Body of pancreas (tissue), 4 donors: ENCODE data around the gene COX4I2. TPM values are rescaled to one million over a fixed set of nuclear protein-coding genes. Genes with fewer than 3 reads are reported as not detected.
A peak's percentile ranks its signal among the peaks of the same experiment; 100 is the strongest.

Source experiments
- ATAC-seq: fragments of 150-250 bp; one replicate; pipeline ENCODE4 v1.9.1; 2016
- DNase-seq, 4 donors: peaks; one replicate each; pipeline ENCODE4 v3.0.0-alpha.2; 2019
- H3K27ac ChIP-seq, 4 donors: fragments of 200-600 bp; sonication (generic); 1 replicate in 3 of 4; 2 replicates in 1 of 4; pipeline versions ENCODE4 v1.5.1 to v1.6.1; 2016 to 2019; ENCODE audit warnings: mild to moderate bottlenecking in 1 of 4, mixed read lengths in 1 of 4, moderate library complexity in 1 of 4
- H3K27me3 ChIP-seq, 2 donors: fragments of 200-600 bp; sonication (generic); one replicate each; pipeline ENCODE4 v1.6.0; 2016; ENCODE audit warnings: mild to moderate bottlenecking in 1 of 2
- H3K36me3 ChIP-seq, 2 donors: fragments of 200-600 bp; sonication (generic); replicated peaks in 1 of 2; 2 replicates each; pipeline ENCODE4 v1.5.1; 2016; ENCODE audit warnings: low read depth in 2 of 2; ENCODE audit not compliant: insufficient read depth in 1 of 2
- H3K4me1 ChIP-seq: fragments of 200-600 bp; sonication (generic); one replicate; pipeline ENCODE4 v1.6.0; 2016
- H3K4me3 ChIP-seq, 2 donors: fragments of 200-600 bp; sonication (generic); 1 replicate in 1 of 2; 2 replicates in 1 of 2; pipeline ENCODE4 v1.5.1; 2016 to 2019
- H3K9me3 ChIP-seq, 3 donors: fragments of 200-600 bp; sonication (generic); 1 replicate in 2 of 3; 2 replicates in 1 of 3; pipeline ENCODE4 v1.5.1; 2016
- POLR2A ChIP-seq, 3 donors: fragments of 450-650 bp; IDR thresholded peaks; one replicate each; pipeline ENCODE4 v1.6.1; 2016; ENCODE audit warnings: antibody characterized with exemption in 3 of 3, mild to moderate bottlenecking in 2 of 3
- WGBS, 2 donors: methylation state at CpG; one replicate each; pipeline ENCODE4 v1.1.5; 2017; 5-methylcytosine and 5-hydroxymethylcytosine counted together
- intact Hi-C: fragments of 100-400 bp; cut with DNase I; formaldehyde crosslinking; loops from one replicate; pipeline ENCODE4 v1.15.1; 2023
- total RNA-seq, 2 donors: library from RNA; depleted of rRNA; stranded (reverse); fragments of >200 nt; gene quantifications; one replicate each; pipeline ENCODE4 v1.1.0, GENCODE V29; 2016
- TF ChIP-seq, protein P1 (sequence below), 7 experiments: fragments of 450-650 bp in 4 of 7; fragments of 200-600 bp in 3 of 7; sonication (generic) in 3 of 7; IDR thresholded peaks; one replicate each; pipeline ENCODE4 v1.5.1; 2016 to 2019; ENCODE audit warnings: antibody characterized with exemption in 7 of 7

The COX4I2 gene
- total RNA-seq, 2 donors from 2014 or later: not detected

GRCh38 chr20:31680286-31681127 is 42.8 kb downstream of the COX4I2 start:
- TF ChIP-seq, protein P1, sequence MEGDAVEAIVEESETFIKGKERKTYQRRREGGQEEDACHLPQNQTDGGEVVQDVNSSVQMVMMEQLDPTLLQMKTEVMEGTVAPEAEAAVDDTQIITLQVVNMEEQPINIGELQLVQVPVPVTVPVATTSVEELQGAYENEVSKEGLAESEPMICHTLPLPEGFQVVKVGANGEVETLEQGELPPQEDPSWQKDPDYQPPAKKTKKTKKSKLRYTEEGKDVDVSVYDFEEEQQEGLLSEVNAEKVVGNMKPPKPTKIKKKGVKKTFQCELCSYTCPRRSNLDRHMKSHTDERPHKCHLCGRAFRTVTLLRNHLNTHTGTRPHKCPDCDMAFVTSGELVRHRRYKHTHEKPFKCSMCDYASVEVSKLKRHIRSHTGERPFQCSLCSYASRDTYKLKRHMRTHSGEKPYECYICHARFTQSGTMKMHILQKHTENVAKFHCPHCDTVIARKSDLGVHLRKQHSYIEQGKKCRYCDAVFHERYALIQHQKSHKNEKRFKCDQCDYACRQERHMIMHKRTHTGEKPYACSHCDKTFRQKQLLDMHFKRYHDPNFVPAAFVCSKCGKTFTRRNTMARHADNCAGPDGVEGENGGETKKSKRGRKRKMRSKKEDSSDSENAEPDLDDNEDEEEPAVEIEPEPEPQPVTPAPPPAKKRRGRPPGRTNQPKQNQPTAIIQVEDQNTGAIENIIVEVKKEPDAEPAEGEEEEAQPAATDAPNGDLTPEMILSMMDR (IDR thresholded peaks at IDR 0.05): no peak
- no peak for TF ChIP-seq POLR2A (IDR thresholded peaks at IDR 0.05)
- Histone ChIP-seq H3K4me1 (peaks cover 68% of the 10 kb centered on the region), H3K27ac (peak overlapping the region in 1 of 4 donors; percentile 9)

GRCh38 chr20:31681128-31681727 is 43.5 kb downstream of the COX4I2 start:
- Histone ChIP-seq H3K4me1 (peaks cover 67% of the 10 kb centered on the region), H3K27ac (no peak overlapping the region), H3K27me3 (no peaks in the 10 kb centered on the region), H3K9me3 (no peaks in the 10 kb centered on the region), H3K4me3 (no peak overlapping the region), H3K36me3 (no peaks in the 10 kb centered on the region)
- no peak for TF ChIP-seq POLR2A (IDR thresholded peaks at IDR 0.05)
- TF ChIP-seq, protein P1 (IDR thresholded peaks at IDR 0.05): no peak
- intact Hi-C loops: no loop called here
- DNase-seq (no peak), ATAC-seq (no peak)
- 78 to 86% methylated on average over 7 of the region's 7 CpGs for WGBS, 2 donors

More at GRCh38 chr20:31680286-31681127, 42.8 kb downstream of the COX4I2 start:
- H3K27me3 ChIP-seq: no peaks in the 10 kb centered on the region
- intact Hi-C loops: no loop called here
- no peak overlapping the region for H3K4me3 ChIP-seq
- no peak for DNase-seq
- no peak for ATAC-seq
- H3K36me3 ChIP-seq: no peaks in the 10 kb centered on the region
- no peaks in the 10 kb centered on the region for H3K9me3 ChIP-seq
- WGBS, 2 donors: 74 to 82% methylated on average over 7 of the region's 7 CpGs

DNA sequence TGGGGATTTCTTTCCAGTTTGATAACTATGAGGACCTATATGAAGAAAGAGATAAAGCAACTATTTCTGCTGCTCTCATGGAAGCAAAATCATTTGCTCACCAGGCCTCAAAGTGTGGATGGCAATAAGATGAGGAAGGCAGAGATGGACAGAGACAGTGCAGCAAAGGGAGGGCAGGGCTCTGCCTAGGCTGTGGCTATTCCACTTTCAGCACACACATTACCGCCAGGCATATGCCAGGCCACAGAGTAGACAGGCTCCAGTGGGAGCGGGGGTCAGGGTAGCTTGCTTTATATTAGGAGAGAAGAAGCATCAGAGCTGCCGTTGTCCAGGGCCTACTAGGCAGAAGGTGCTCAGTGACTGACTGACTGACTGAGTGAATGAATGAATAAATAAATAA is 44.1 kb downstream of the COX4I2 start:
- Histone ChIP-seq H3K36me3 (no peaks in the 10 kb centered on the region), H3K27ac (no peak overlapping the region), H3K9me3 (no peaks in the 10 kb centered on the region), H3K27me3 (no peaks in the 10 kb centered on the region), H3K4me3 (no peak overlapping the region), H3K4me1 (peaks cover 65% of the 10 kb centered on the region)
- TF ChIP-seq POLR2A (IDR thresholded peaks at IDR 0.05): no peak
- TF ChIP-seq, protein P1 (IDR thresholded peaks at IDR 0.05): no peak
- WGBS, 2 donors: 88 to 92% methylated on average over 3 of the region's 3 CpGs
- intact Hi-C loops: no loop called here
- DNase-seq (no peak), ATAC-seq (no peak)

DNA sequence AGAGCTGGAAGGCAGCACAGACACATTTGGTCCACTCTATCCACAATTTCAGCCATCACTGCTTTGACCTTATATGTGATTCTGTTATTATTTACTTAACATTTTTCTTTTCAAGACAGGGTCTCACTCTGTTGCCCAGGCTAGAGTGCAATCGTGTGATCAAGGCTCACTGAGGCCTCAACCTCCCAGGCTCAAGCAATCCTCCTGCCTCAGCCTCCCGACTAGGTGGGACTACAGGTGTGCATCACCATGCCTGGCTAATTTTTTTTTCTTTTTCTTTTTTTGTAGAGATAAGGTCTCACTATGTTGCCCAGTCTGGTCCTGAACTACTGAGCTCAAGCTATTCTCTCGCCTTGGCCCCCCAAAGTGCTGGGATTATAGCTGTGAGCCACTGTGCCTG is 44.6 kb downstream of the COX4I2 start:
- Histone ChIP-seq H3K27me3 (no peaks in the 10 kb centered on the region), H3K4me1 (peaks cover 63% of the 10 kb centered on the region), H3K4me3 (no peak overlapping the region), H3K9me3 (no peaks in the 10 kb centered on the region), H3K36me3 (no peaks in the 10 kb centered on the region), H3K27ac (no peak overlapping the region)
- TF ChIP-seq, protein P1 (IDR thresholded peaks at IDR 0.05): no peak
- TF ChIP-seq POLR2A (IDR thresholded peaks at IDR 0.05): no peak
- no peak for DNase-seq
- no peak for ATAC-seq
- 84 to 96% methylated on average over 3 of the region's 3 CpGs for WGBS, 2 donors
- intact Hi-C loops: no loop called here
